IPS-18c (cell line): ENCODE data around the gene MAGI1.
"Not testable (repeated sequence)": the region's sequence is repeated elsewhere in the genome, so short reads cannot be mapped to it uniquely, and the experiment has no call there.

Experiments used
- H3K4me3 ChIP-seq: 2 replicates; pipeline ENCODE4 v1.7.0; 2013; ENCODE audit warnings: low read depth, mild to moderate bottlenecking, low read length, moderate library complexity; ENCODE audit not compliant: insufficient read depth
- H3K9me3 ChIP-seq: one replicate; pipeline ENCODE4 v1.6.1; 2013; ENCODE audit warnings: mild to moderate bottlenecking, low read length, moderate library complexity; ENCODE audit not compliant: control insufficient read depth, insufficient read depth

MAGI1 gene

GRCh38 chr3:66047311-66048050 lies 8.8 kb upstream of the MAGI1 start:
- Histone ChIP-seq H3K4me3 (no peak overlapping the region), H3K9me3 (no peaks in the 10 kb centered on the region)

- H3K9me3 ChIP-seq, H3K4me3 ChIP-seq: not testable (repeated sequence)
These were observed 7.6 kb upstream of the MAGI1 start for GRCh38 chr3:66046321-66046720.

- Histone ChIP-seq H3K4me3 (no peak overlapping the region), H3K9me3 (no peaks in the 10 kb centered on the region)
These were observed 3.1 kb upstream of the MAGI1 start for GRCh38 chr3:66041828-66042227.

- Histone ChIP-seq H3K9me3 (no peaks in the 10 kb centered on the region), H3K4me3 (no peak overlapping the region)
These were observed 2.4 kb upstream of the MAGI1 start for GRCh38 chr3:66041116-66041515.

GRCh38 chr3:66039590-66039887 lies 821 bp upstream of the MAGI1 start:
- Histone ChIP-seq H3K9me3 (no peaks in the 10 kb centered on the region), H3K4me3 (peak overlapping the region; percentile 72)

- Histone ChIP-seq H3K4me3 (peak overlapping the region; percentile 90), H3K9me3 (no peaks in the 10 kb centered on the region)
These were observed 363 bp downstream of the MAGI1 start for GRCh38 chr3:66038384-66038725.

GRCh38 chr3:66037986-66038369 lies 740 bp downstream of the MAGI1 start:
- Histone ChIP-seq H3K4me3 (peak overlapping the region; percentile 90), H3K9me3 (no peaks in the 10 kb centered on the region)

GRCh38 chr3:66037330-66037985 lies 1.3 kb downstream of the MAGI1 start:
- H3K4me3 ChIP-seq, result peak overlapping the region; percentile 90

GRCh38 chr3:66036586-66037148 lies 2.1 kb downstream of the MAGI1 start:
- Histone ChIP-seq H3K9me3 (no peaks in the 10 kb centered on the region), H3K4me3 (peak overlapping the region; percentile 90)

More at GRCh38 chr3:66037330-66037985, 1.3 kb downstream of the MAGI1 start:
- H3K9me3 ChIP-seq, result no peaks in the 10 kb centered on the region

GRCh38 chr3:66035763-66036477 lies 2.8 kb downstream of the MAGI1 start:
- Histone ChIP-seq H3K9me3 (no peaks in the 10 kb centered on the region), H3K4me3 (peak overlapping the region; percentile 90; the same call in 1 of the 2 replicates)

GRCh38 chr3:66033241-66034138 lies 5.2 kb downstream of the MAGI1 start:
- Histone ChIP-seq H3K4me3 (no peak overlapping the region), H3K9me3 (no peaks in the 10 kb centered on the region)

GRCh38 chr3:66031102-66031698 lies 7.5 kb downstream of the MAGI1 start:
- Histone ChIP-seq H3K4me3 (no peak overlapping the region), H3K9me3 (no peaks in the 10 kb centered on the region)

- H3K4me3 ChIP-seq, result no peak overlapping the region
These were observed 9.3 kb downstream of the MAGI1 start for GRCh38 chr3:66029443-66029842.

GRCh38 chr3:66029014-66029413 lies 9.7 kb downstream of the MAGI1 start:
- no peak overlapping the region for H3K4me3 ChIP-seq
- H3K9me3 ChIP-seq, result no peaks in the 10 kb centered on the region

More at GRCh38 chr3:66029443-66029842, 9.3 kb downstream of the MAGI1 start:
- no peaks in the 10 kb centered on the region for H3K9me3 ChIP-seq

GRCh38 chr3:66028457-66028856 lies 10.3 kb downstream of the MAGI1 start:
- no peak overlapping the region for H3K4me3 ChIP-seq
- H3K9me3 ChIP-seq, result no peaks in the 10 kb centered on the region

GRCh38 chr3:66027099-66027498 lies 11.6 kb downstream of the MAGI1 start:
- not testable (repeated sequence) for H3K9me3 ChIP-seq, H3K4me3 ChIP-seq
